Measurements from ENCODE around the gene SYT1.

The SYT1 gene

DNA sequence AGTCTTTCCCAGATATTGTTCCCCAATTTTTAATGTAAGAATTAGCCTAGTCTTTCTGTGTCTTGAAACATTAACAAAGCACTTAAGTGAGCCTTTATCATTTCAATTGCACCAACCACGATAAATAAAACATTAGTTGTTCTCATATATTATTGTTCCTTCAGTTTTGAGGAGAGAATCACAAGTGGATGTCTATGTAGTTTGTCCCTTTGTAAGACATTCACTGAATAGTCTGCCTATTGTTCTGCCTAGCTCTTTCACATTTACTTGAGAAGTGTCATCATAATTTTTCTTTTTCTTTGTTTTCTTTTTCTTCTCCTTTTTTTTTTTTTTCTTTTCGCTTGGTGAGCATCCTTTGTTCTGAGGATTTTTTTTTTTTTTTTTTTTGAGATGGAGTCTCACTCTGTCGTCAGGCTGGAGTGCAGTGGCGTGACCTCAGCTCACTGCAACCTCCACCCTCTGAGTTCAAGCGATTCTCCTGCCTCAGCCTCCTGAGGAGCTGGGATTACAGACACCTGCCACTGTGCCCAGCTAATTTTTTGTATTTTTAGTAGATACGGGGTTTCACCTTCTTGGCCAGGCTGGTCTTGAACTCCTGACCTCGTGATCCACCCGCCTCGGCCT, 129.7 kb downstream of the SYT1 start:
- no peak for DNase-seq (ENCODE audit: low read depth in 1 of 2, low spot score in 1 of 2)
- TF ChIP-seq CTCF (IDR thresholded peaks at IDR 0.05; ENCODE audit: insufficient read depth, low read length) (no peak), POLR2AphosphoS5 (IDR thresholded peaks at IDR 0.05; ENCODE audit: low read depth) (no peak), GABPA (IDR thresholded peaks at IDR 0.05; ENCODE audit: low read depth) (no peak), SPI1 (IDR thresholded peaks at IDR 0.05; ENCODE audit: borderline replicate concordance, low read depth) (no peak)
- TF ChIP-seq, protein P1, sequence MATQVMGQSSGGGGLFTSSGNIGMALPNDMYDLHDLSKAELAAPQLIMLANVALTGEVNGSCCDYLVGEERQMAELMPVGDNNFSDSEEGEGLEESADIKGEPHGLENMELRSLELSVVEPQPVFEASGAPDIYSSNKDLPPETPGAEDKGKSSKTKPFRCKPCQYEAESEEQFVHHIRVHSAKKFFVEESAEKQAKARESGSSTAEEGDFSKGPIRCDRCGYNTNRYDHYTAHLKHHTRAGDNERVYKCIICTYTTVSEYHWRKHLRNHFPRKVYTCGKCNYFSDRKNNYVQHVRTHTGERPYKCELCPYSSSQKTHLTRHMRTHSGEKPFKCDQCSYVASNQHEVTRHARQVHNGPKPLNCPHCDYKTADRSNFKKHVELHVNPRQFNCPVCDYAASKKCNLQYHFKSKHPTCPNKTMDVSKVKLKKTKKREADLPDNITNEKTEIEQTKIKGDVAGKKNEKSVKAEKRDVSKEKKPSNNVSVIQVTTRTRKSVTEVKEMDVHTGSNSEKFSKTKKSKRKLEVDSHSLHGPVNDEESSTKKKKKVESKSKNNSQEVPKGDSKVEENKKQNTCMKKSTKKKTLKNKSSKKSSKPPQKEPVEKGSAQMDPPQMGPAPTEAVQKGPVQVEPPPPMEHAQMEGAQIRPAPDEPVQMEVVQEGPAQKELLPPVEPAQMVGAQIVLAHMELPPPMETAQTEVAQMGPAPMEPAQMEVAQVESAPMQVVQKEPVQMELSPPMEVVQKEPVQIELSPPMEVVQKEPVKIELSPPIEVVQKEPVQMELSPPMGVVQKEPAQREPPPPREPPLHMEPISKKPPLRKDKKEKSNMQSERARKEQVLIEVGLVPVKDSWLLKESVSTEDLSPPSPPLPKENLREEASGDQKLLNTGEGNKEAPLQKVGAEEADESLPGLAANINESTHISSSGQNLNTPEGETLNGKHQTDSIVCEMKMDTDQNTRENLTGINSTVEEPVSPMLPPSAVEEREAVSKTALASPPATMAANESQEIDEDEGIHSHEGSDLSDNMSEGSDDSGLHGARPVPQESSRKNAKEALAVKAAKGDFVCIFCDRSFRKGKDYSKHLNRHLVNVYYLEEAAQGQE (IDR thresholded peaks at IDR 0.05; ENCODE audit: insufficient replicate concordance, low read depth) = no peak
- H3K4me3 ChIP-seq (replicated peaks; ENCODE audit: insufficient read depth, low read length) = no peak overlapping the region
- no peak overlapping the region for H3K27ac ChIP-seq (replicated peaks)
- H3K27me3 ChIP-seq (ENCODE audit: insufficient read depth, poor library complexity, severe bottlenecking) = no peaks in the 10 kb centered on the region

DNA sequence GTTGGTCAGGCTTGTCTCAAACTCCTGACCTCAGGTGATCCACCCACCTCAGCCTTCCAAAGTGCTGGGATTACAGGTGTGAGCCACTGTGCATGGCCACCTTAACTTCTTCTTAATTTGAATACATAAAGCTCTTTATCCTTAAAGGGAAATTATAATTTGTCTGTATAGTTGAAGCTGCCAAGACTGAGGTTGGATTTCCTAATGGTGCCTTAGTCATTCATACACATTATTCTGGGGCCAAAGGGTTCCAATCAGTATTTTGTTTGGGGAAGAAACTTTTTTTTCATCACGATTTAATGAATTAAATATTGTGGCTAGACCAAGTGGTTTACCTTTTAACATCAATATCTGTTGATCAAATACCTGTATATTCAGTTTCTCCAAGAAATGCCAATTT, 135.9 kb downstream of the SYT1 start:
- no peaks in the 10 kb centered on the region for H3K27me3 ChIP-seq (ENCODE audit: insufficient read depth, poor library complexity, severe bottlenecking)
- H3K4me3 ChIP-seq (replicated peaks; ENCODE audit: insufficient read depth, low read length) = no peak overlapping the region
- TF ChIP-seq, protein P1 (IDR thresholded peaks at IDR 0.05; ENCODE audit: insufficient replicate concordance, low read depth) = no peak
- TF ChIP-seq POLR2AphosphoS5 (IDR thresholded peaks at IDR 0.05; ENCODE audit: low read depth) (no peak), SPI1 (IDR thresholded peaks at IDR 0.05; ENCODE audit: borderline replicate concordance, low read depth) (no peak), CTCF (IDR thresholded peaks at IDR 0.05; ENCODE audit: insufficient read depth, low read length) (no peak), GABPA (IDR thresholded peaks at IDR 0.05; ENCODE audit: low read depth) (no peak)
- DNase-seq (ENCODE audit: low read depth in 1 of 2, low spot score in 1 of 2) = no peak
- H3K27ac ChIP-seq (replicated peaks) = no peak overlapping the region

DNA sequence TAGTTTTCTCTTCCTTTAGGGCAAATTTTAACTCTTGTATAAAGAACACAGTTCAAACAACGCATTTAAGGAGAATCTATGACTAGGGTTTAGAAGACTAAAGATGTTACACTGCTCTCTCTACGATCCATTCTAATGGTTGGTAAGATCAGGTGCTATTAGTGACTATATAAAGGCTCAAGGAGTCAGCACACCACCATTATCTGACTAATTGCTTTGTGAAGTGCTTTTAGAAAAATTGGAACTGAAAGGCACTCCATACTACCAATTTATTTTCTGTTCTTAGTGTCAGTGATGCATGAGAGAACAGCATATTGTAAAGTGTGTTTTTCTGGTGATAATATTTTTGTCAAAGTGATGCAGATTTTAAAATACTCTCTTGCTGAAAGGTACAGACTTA, 136.8 kb downstream of the SYT1 start:
- H3K27me3 ChIP-seq (ENCODE audit: insufficient read depth, poor library complexity, severe bottlenecking) = no peaks in the 10 kb centered on the region
- TF ChIP-seq POLR2AphosphoS5 (IDR thresholded peaks at IDR 0.05; ENCODE audit: low read depth) (no peak), CTCF (IDR thresholded peaks at IDR 0.05; ENCODE audit: insufficient read depth, low read length) (no peak), GABPA (IDR thresholded peaks at IDR 0.05; ENCODE audit: low read depth) (no peak), SPI1 (IDR thresholded peaks at IDR 0.05; ENCODE audit: borderline replicate concordance, low read depth) (no peak)
- TF ChIP-seq, protein P1 (IDR thresholded peaks at IDR 0.05; ENCODE audit: insufficient replicate concordance, low read depth) = no peak
- no peak overlapping the region for H3K4me3 ChIP-seq (replicated peaks; ENCODE audit: insufficient read depth, low read length)
- DNase-seq (ENCODE audit: low read depth in 1 of 2, low spot score in 1 of 2) = no peak
- no peak overlapping the region for H3K27ac ChIP-seq (replicated peaks)
